K562 (cell line): ENCODE measurements around the gene FRMD7. TPM values are rescaled to one million over a fixed set of nuclear protein-coding genes. Genes with fewer than 3 reads are reported as not detected.

Experiments
- ATAC-seq: fragments of 200-7000 bp; cut with Tn5 transposase; 3 replicates; pipeline ENCODE4 v1.9.1; 2020; ENCODE audit warnings: moderate library complexity
- BruUV-seq: library from RNA; stranded (reverse); fragments of 400-500 nt; replicated peaks from 2 replicates; lab custom pipeline; 2021; lab: Mats Ljungman, UMichigan
- CTCF ChIA-PET: fragments of 300-600 bp; formaldehyde crosslinking; extraction: SDS; loops from one replicate; lab custom pipeline; 2021; ENCODE audit warnings: low intra/inter-chr PET ratio; lab: Yijun Ruan, JAX
- POLR2A ChIA-PET: fragments of 300-600, 350-650 bp; sonication (Branson Sonifier 250); formaldehyde crosslinking; extraction: SDS; loops from one replicate; lab custom pipeline; 2021; ENCODE audit warnings: antibody characterized with exemption, inconsistent platforms; lab: Yijun Ruan, JAX
- DNase-seq, 4 experiments: peaks; one replicate each; pipeline versions ENCODE4 v3.0.0 to v3.0.0-alpha.2; 2011 to 2018; ENCODE audit warnings: low spot score in 3 of 4, mixed read lengths in 3 of 4; ENCODE audit errors: extremely low read depth in 1 of 4
- FAIRE-seq: peaks from 2 replicates; lab custom pipeline; 2011; peaks lifted over from hg19 to GRCh38; lab: Jason Lieb, UNC
- H2AFZ ChIP-seq: 2 replicates; pipeline ENCODE4 v1.6.0; 2011; ENCODE audit warnings: low read depth, low read length, control low read depth, inconsistent platforms
- H3K27ac ChIP-seq: fragments of 200-600 bp; 3 replicates; pipeline ENCODE4 v1.8.0; 2011; ENCODE audit warnings: low read depth, mild to moderate bottlenecking, control low read depth, inconsistent platforms, low read length, moderate library complexity, mixed read lengths; ENCODE audit errors: extremely low read depth
- H3K27me3 ChIP-seq, 2 experiments: fragments of 300-600 bp in 1 of 2; 2 replicates in 1 of 2; 3 replicates in 1 of 2; pipeline versions ENCODE4 v1.6.0 to v1.8.0; 2011; ENCODE audit warnings: inconsistent platforms in 2 of 2, low read length in 2 of 2, mild to moderate bottlenecking in 1 of 2, mixed read lengths in 1 of 2, moderate library complexity in 1 of 2; ENCODE audit not compliant: control insufficient read depth in 2 of 2, insufficient read depth in 2 of 2
- H3K36me3 ChIP-seq: fragments of 300-600 bp; 3 replicates; pipeline ENCODE4 v1.8.0; 2011; ENCODE audit warnings: mild to moderate bottlenecking, low read length, inconsistent platforms; ENCODE audit not compliant: control insufficient read depth, insufficient read depth
- H3K4me1 ChIP-seq, 2 experiments: fragments of 200-600 bp in 1 of 2; replicated peaks in 1 of 2; 2 replicates in 1 of 2; 3 replicates in 1 of 2; pipeline versions ENCODE4 v1.5.1 to v1.8.0; 2011; ENCODE audit warnings: inconsistent platforms in 2 of 2, low read length in 2 of 2, mild to moderate bottlenecking in 1 of 2, mixed read lengths in 1 of 2, moderate library complexity in 1 of 2; ENCODE audit not compliant: control insufficient read depth in 2 of 2, insufficient read depth in 2 of 2
- H3K4me2 ChIP-seq: 2 replicates; pipeline ENCODE4 v1.6.1; 2011; ENCODE audit warnings: low read length, control low read depth, inconsistent platforms, mixed read lengths; ENCODE audit not compliant: insufficient read depth
- H3K4me3 ChIP-seq: fragments of 200-600 bp; sonication (generic), shearing (Covaris generic); 2 replicates; pipeline ENCODE4 v1.5.1; 2016; ENCODE audit warnings: control low read depth, inconsistent platforms
- H3K79me2 ChIP-seq: fragments of 200-600 bp; 3 replicates; pipeline ENCODE4 v1.8.0; 2011; ENCODE audit warnings: low read length, inconsistent platforms; ENCODE audit not compliant: control insufficient read depth, insufficient read depth
- H3K9ac ChIP-seq, 2 experiments: 2 replicates each; pipeline versions ENCODE4 v1.6.0 to v1.6.1; 2011; ENCODE audit warnings: low read depth in 2 of 2, low read length in 2 of 2, control low read depth in 1 of 2, inconsistent platforms in 1 of 2, mild to moderate bottlenecking in 1 of 2, mixed read lengths in 1 of 2; ENCODE audit not compliant: insufficient read depth in 1 of 2
- H3K9me1 ChIP-seq: one replicate; pipeline ENCODE4 v1.6.0; 2011; ENCODE audit warnings: inconsistent platforms, mild to moderate bottlenecking, low read length, moderate library complexity; ENCODE audit not compliant: control insufficient read depth, insufficient read depth
- H3K9me3 ChIP-seq: replicated peaks from 2 replicates; pipeline ENCODE4 v1.5.1; 2011; ENCODE audit warnings: low read depth, low read length, inconsistent platforms; ENCODE audit not compliant: control insufficient read depth, insufficient read depth
- H4K20me1 ChIP-seq: replicated peaks from 2 replicates; pipeline ENCODE4 v1.6.1; 2011; ENCODE audit warnings: low read length, inconsistent platforms, mixed read lengths; ENCODE audit not compliant: control insufficient read depth, insufficient read depth
- BRCA1 ChIP-seq, 2 experiments: fragments of 450-650 bp in 1 of 2; sonication (generic) in 1 of 2; formaldehyde crosslinking in 1 of 2; IDR thresholded peaks; 2 replicates each; pipeline versions ENCODE4 v1.5.0 to v1.6.1; 2017 to 2020; ENCODE audit warnings: mild to moderate bottlenecking in 1 of 2, missing genetic modification reagents in 1 of 2
- CHD2 ChIP-seq: IDR thresholded peaks from 2 replicates; pipeline ENCODE4 v1.6.1; 2011; ENCODE audit warnings: low read depth, low read length
- HLTF ChIP-seq: fragments of 450-650 bp; IDR thresholded peaks from 2 replicates; pipeline ENCODE4 v1.6.1; 2016
- IRF1 ChIP-seq: sonication (generic); formaldehyde crosslinking; IDR thresholded peaks from 2 replicates; pipeline ENCODE4 v1.8.0; 2022; ENCODE audit warnings: missing genetic modification reagents, mild to moderate bottlenecking, borderline replicate concordance
- MAFG ChIP-seq: fragments of 450-650 bp; conservative IDR thresholded peaks from 2 replicates; pipeline ENCODE4 v1.6.1; 2016; ENCODE audit warnings: missing genetic modification characterization, missing compliant biosample characterization
- MIER1 ChIP-seq: fragments of 450-650 bp; IDR thresholded peaks from 2 replicates; pipeline ENCODE4 v1.6.1; 2016; ENCODE audit warnings: antibody characterized with exemption, mild to moderate bottlenecking, low read depth
- MTF1 ChIP-seq: fragments of 250-450 bp; sonication (Bioruptor Pico); IDR thresholded peaks from 2 replicates; pipeline ENCODE4 v1.9.0; 2021; ENCODE audit warnings: moderate library complexity, mild to moderate bottlenecking, inconsistent platforms, borderline replicate concordance
- MXI1 ChIP-seq: IDR thresholded peaks from 2 replicates; pipeline ENCODE4 v1.6.1; 2011; ENCODE audit warnings: low read depth, mild to moderate bottlenecking, improper control_type of control experiment, low read length
- NCOA4 ChIP-seq: fragments of 450-650 bp; IDR thresholded peaks from 2 replicates; pipeline ENCODE4 v1.6.1; 2018; ENCODE audit warnings: mild to moderate bottlenecking; ENCODE audit not compliant: partially characterized antibody
- NR2F6 ChIP-seq: fragments of 450-650 bp; formaldehyde crosslinking; IDR thresholded peaks from 2 replicates; pipeline ENCODE4 v1.4.0; 2020; ENCODE audit warnings: mild to moderate bottlenecking
- PTBP1 ChIP-seq: fragments of 200-400 bp; formaldehyde crosslinking; IDR thresholded peaks from 2 replicates; pipeline ENCODE4 v1.6.1; 2017; ENCODE audit warnings: low read depth, low read length
- TSHZ1 ChIP-seq: fragments of 250-450 bp; sonication (Bioruptor Pico); IDR thresholded peaks from 2 replicates; pipeline ENCODE4 v1.4.0; 2020; ENCODE audit warnings: mild to moderate bottlenecking, moderate library complexity
- ZC3H11A ChIP-seq: IDR thresholded peaks from 2 replicates; pipeline ENCODE4 v1.6.1; 2012; ENCODE audit warnings: low read depth, low read length, improper control_type of control experiment
- ZNF124 ChIP-seq: sonication (generic); formaldehyde crosslinking; IDR thresholded peaks from 2 replicates; pipeline ENCODE4 v1.8.1; 2022; ENCODE audit warnings: missing genetic modification reagents
- ZNF395 ChIP-seq: fragments of 200-800 bp; sonication (Bioruptor generic); IDR thresholded peaks from 2 replicates; pipeline ENCODE4 v1.6.1; 2017; ENCODE audit warnings: missing genetic modification characterization, missing compliant biosample characterization
- ZNF507 ChIP-seq: conservative IDR thresholded peaks from 2 replicates; pipeline ENCODE4 v1.6.1; 2017; ENCODE audit warnings: missing genetic modification characterization, missing compliant biosample characterization
- ZNF583 ChIP-seq: fragments of 250-450 bp; sonication (Bioruptor Pico); IDR thresholded peaks from 2 replicates; pipeline ENCODE4 v1.4.0; 2020
- WGBS: fragments of 100-300 bp; shearing (Covaris generic); methylation state at CpG from one replicate; pipeline ENCODE4 v1.1.6; 2016; ENCODE audit warnings: low coverage, mixed read lengths; ENCODE audit not compliant: insufficient coverage; ENCODE audit errors: missing lambda C conversion rate; 5-methylcytosine and 5-hydroxymethylcytosine counted together
- in situ Hi-C: fragments of 300-500 bp; cut with MboI; formaldehyde crosslinking; loops from 4 replicates; pipeline ENCODE4 v1.15.0; 2018; ENCODE audit warnings: inconsistent platforms, mixed read lengths
- intact Hi-C: fragments of 100-400 bp; cut with micrococcal nuclease; formaldehyde crosslinking; loops from 2 replicates; pipeline ENCODE4 v1.14.2; 2022
- polyA plus RNA-seq, 8 experiments: library from polyadenylated mRNA; depleted of rRNA in 4 of 8; stranded (reverse) in 5 of 8; unstranded in 3 of 8; fragments of >200 nt; fragmentation: Nextera tagmentation in 2 of 8; fragmentation: Illumina TruSeq in 1 of 8; extraction: Ambion mirVana in 2 of 8; extraction: Trizol in 1 of 8; gene quantifications; 2 replicates each; pipeline versions ENCODE4 v1.2.1 to v1.2.3, GENCODE V29; 2011 to 2014; ENCODE audit warnings: inconsistent platforms in 1 of 8, missing spikeins in 1 of 8
- total RNA-seq, 7 experiments: library from RNA; depleted of rRNA in 6 of 7; stranded (reverse); fragments of >200 nt in 6 of 7; fragmentation: Illumina TruSeq in 2 of 7; extraction: Trizol in 2 of 7; gene quantifications; 2 replicates each; pipeline versions ENCODE4 v1.2.1 to v1.2.3, GENCODE V29; 2011 to 2021; ENCODE audit warnings: low replicate concordance in 1 of 7

The FRMD7 gene
- total and polyA plus RNA-seq, 9 of the 15 experiments (the other 6 are each of a cell fraction or from before 2014, with no cell fraction given), result 0.06 to 0.09 TPM; not detected in 7

- no peak overlapping the region for H3K4me3 ChIP-seq
- in situ Hi-C loops (no loop called here), intact Hi-C loops (no loop called here)
- ChIA-PET POLR2A (interaction anchor here (0.8 to 1.2 kb wide), 2 partner anchors 9 kb away, joined by 3 to 4 read pairs; no protein-coding TSS in a partner anchor), CTCF (no interaction called here)
- peaks cover 0 to 4% of the 10 kb centered on the region in 2 experiments; a peak in 2 of 5 replicates for H3K27me3 ChIP-seq
- ATAC-seq (no peak), DNase-seq (no peak), FAIRE-seq (no peak)
- WGBS, result 4% methylated on average over 7 of the region's 9 CpGs
- H3K4me2 ChIP-seq, result no peak overlapping the region
- BruUV-seq, result no TSS peak
- TF ChIP-seq ZC3H11A (no peak), ZNF395 (CRISPR knock-in tag) (no peak), BRCA1 (IDR thresholded peaks at IDR 0.05) (no peak), BRCA1 (CRISPR knock-in tag; IDR thresholded peaks at IDR 0.05) (no peak), HLTF (no peak), MAFG (tag) (no peak), CHD2 (no peak), ZNF124 (CRISPR knock-in tag) (no peak), ZNF583 (CRISPR knock-in tag) (no peak), MIER1 (no peak), TSHZ1 (no peak), ZNF507 (tag) (no peak), MXI1 (no peak), MTF1 (CRISPR knock-in tag) (no peak), NCOA4 (no peak), IRF1 (CRISPR knock-in tag) (no peak), PTBP1 (no peak), NR2F6 (CRISPR knock-in tag) (no peak)
- no peaks in the 10 kb centered on the region for H3K4me1 ChIP-seq
- H3K36me3 ChIP-seq, result no peaks in the 10 kb centered on the region
- no peaks in the 10 kb centered on the region for H3K9me3 ChIP-seq
- no peak overlapping the region for H3K27ac ChIP-seq
- no peak overlapping the region for H3K9ac ChIP-seq
- H3K79me2 ChIP-seq, result no peaks in the 10 kb centered on the region
- no peak overlapping the region for H2AFZ ChIP-seq
- H3K9me1 ChIP-seq, result no peaks in the 10 kb centered on the region
- no peaks in the 10 kb centered on the region for H4K20me1 ChIP-seq
These were observed 26.0 kb downstream of the FRMD7 start for GRCh38 chrX:132101799-132102198.
